Measurements from ENCODE around the gene PPP1R16B. TPM values are rescaled to one million over a fixed set of nuclear protein-coding genes. Genes with fewer than 3 reads are reported as not detected.
"Not testable (repeated sequence)": the region's sequence is repeated elsewhere in the genome, so short reads cannot be mapped to it uniquely, and the experiment has no call there.

Gene PPP1R16B
- total RNA-seq, 2 experiments from 2014 or later: 63.6 to 67.4 TPM

DNA sequence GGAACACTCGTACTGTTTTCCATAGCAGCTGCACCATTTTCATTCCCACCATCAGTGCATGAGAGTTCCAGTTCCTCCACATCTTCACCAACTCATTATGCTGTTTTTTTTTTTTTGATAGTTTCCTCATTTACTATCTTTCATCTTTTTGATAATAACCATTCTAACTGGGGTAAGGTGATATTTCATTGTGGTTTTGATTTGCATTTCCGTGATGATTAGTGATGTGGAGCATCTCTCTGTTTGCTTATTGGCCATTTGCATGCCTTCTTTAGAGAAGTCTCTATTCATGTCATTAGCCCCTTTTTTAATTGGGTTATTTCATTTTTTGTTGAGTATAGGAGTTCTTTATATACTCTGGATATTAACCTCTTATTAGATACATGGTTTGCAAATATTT is 31.3 kb upstream of the PPP1R16B start:
- CTCF ChIA-PET: interaction anchor here (1.8 kb wide), 1 partner anchor 10 kb away, joined by 7 read pairs; no protein-coding TSS in a partner anchor
- Mint-ChIP-seq H3K36me3 (ENCODE audit: low read depth) (peaks cover 22% of the 10 kb centered on the region), H3K27me3 (no peaks in the 10 kb centered on the region), H3K9me3 (peaks cover 6% of the 10 kb centered on the region), H3K4me3 (no peak overlapping the region), H3K4me1 (no peaks in the 10 kb centered on the region), H3K27ac (no peak overlapping the region)
- POLR2A ChIA-PET: no interaction called here
- no peak for DNase-seq

DNA sequence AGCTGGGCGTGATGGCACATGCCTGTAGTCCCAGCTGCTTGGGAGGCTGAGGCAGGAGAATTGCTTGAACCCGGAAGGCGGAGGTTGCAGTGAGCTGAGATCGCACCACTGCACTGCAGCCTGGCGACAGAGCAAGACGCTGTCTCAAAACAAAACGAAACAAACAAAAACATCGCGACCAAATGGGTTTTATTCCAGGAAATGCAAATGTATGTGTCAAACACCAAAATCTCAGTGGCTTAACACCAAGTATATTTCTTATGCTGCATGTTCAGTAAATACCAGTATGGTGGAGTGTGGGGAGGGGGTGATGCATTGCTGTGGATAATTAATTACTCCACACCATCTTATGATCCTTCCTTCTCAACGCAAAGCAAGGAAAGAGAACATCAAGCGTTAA is 29.1 kb upstream of the PPP1R16B start:
- Mint-ChIP-seq H3K4me1 (no peaks in the 10 kb centered on the region), H3K27ac (no peak overlapping the region), H3K9me3 (peaks cover 6% of the 10 kb centered on the region), H3K27me3 (no peaks in the 10 kb centered on the region), H3K36me3 (ENCODE audit: low read depth) (peaks cover 19% of the 10 kb centered on the region), H3K4me3 (no peak overlapping the region)
- POLR2A ChIA-PET: no interaction called here
- DNase-seq: no peak
- CTCF ChIA-PET: interaction anchor here (1.6 kb wide), 1 partner anchor 11 kb away, joined by 6 read pairs; no protein-coding TSS in a partner anchor

GRCh38 chr20:38779247-38780097 is 26.0 kb upstream of the PPP1R16B start:
- no peaks in the 10 kb centered on the region for H3K27me3 Mint-ChIP-seq
- H3K4me3 Mint-ChIP-seq: no peak overlapping the region
- peaks cover 1% of the 10 kb centered on the region for H3K36me3 Mint-ChIP-seq (ENCODE audit: low read depth)
- no peak for DNase-seq
- POLR2A ChIA-PET: no interaction called here
- H3K9me3 Mint-ChIP-seq: no peaks in the 10 kb centered on the region
- no peak overlapping the region for H3K27ac Mint-ChIP-seq
- CTCF ChIA-PET: interaction anchor here (0.7 to 1.3 kb wide), 2 partner anchors 13 to 24 kb away, joined by 3 to 6 read pairs; no protein-coding TSS in a partner anchor
- no peaks in the 10 kb centered on the region for H3K4me1 Mint-ChIP-seq

DNA sequence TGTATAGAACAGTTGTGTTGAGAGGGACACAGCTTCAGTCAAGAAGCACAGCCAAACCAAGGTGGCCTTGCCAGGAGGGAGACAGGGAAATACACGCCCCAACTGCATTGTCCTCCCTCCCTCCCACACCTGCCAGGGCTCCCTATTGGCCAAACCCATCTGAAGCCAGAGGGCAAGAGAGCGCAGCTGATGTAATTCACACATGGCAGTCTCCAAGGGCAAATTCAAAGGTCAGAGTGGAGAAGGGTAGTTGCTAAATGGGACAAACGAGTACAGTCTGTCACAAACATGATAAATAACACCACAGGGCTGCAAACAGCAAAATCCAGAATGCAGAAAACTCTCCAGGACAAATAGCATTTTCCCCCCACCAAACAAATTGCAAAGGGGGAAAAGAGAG is 23.2 kb upstream of the PPP1R16B start:
- no peak overlapping the region for H3K27ac Mint-ChIP-seq
- H3K4me3 Mint-ChIP-seq: no peak overlapping the region
- H3K4me1 Mint-ChIP-seq: no peaks in the 10 kb centered on the region
- H3K36me3 Mint-ChIP-seq (ENCODE audit: low read depth): no peaks in the 10 kb centered on the region
- ChIA-PET POLR2A (no interaction called here), CTCF (interaction anchor here (1.4 to 1.5 kb wide), 2 partner anchors 17 to 111 kb away, joined by 3 to 4 read pairs; no protein-coding TSS in a partner anchor)
- no peaks in the 10 kb centered on the region for H3K9me3 Mint-ChIP-seq
- no peaks in the 10 kb centered on the region for H3K27me3 Mint-ChIP-seq
- DNase-seq: no peak

DNA sequence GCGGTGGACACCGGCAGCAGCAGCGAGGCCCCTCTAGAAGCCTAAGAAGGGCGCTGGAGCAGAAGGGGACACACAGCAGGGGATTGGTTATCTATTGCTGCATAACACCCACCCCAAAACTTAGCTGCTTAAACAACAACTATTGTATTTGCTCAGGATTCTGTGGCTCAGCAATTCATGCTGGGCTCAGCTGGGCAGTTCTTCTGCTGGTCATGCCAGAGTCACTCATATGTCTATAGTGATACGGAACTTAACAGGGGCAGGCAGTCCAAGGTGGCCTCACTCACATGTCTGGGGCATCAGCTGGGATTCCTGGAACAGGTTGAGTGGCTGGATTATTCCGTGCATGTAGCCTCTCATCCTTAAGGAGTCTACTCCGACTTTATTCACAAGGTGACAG is 17.6 kb upstream of the PPP1R16B start:
- Mint-ChIP-seq H3K27me3 (no peaks in the 10 kb centered on the region), H3K36me3 (ENCODE audit: low read depth) (no peaks in the 10 kb centered on the region), H3K27ac (no peak overlapping the region), H3K9me3 (no peaks in the 10 kb centered on the region), H3K4me3 (no peak overlapping the region), H3K4me1 (peaks cover 6% of the 10 kb centered on the region)
- no peak for DNase-seq
- POLR2A ChIA-PET: no interaction called here
- CTCF ChIA-PET: interaction anchor here (0.6 to 1.8 kb wide), 3 partner anchors 10 to 12 kb away, joined by 3 to 11 read pairs (median 6); no protein-coding TSS in a partner anchor

- Mint-ChIP-seq H3K27me3 (no peaks in the 10 kb centered on the region), H3K4me3 (no peak overlapping the region), H3K4me1 (peaks cover 18% of the 10 kb centered on the region), H3K9me3 (no peaks in the 10 kb centered on the region), H3K36me3 (ENCODE audit: low read depth) (no peaks in the 10 kb centered on the region), H3K27ac (no peak overlapping the region)
- no peak for DNase-seq
- CTCF ChIA-PET: interaction anchor here (0.6 to 1.7 kb wide), 4 partner anchors 10 to 1655 kb away, joined by 3 to 7 read pairs (median 4); partner anchors contain the start of gene ACTR5
- POLR2A ChIA-PET: no interaction called here
Measured at GRCh38 chr20:38789503-38790199, 15.8 kb upstream of the PPP1R16B start.

- POLR2A ChIA-PET: no interaction called here
Measured at GRCh38 chr20:38790200-38791053, 15.1 kb upstream of the PPP1R16B start.

DNA sequence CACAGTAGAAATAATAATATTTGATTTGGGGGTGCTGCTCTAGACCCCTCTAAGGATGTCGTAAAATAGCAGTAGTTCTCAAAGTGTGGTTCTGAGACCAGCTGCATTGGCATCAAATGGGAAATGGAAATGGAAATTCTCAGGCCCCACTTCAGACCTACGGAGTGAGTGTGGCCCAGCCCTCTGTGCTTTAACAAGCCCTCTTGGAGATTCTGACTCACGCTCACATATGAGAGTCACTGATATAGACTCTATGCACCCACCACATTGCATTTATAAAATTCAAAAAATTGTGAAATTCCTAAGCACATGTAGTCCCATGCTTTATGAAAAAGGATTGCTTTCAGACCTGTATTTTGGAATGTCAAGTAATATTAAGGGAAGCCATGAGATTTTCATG is 14.2 kb upstream of the PPP1R16B start:
- Mint-ChIP-seq H3K36me3 (ENCODE audit: low read depth) (no peaks in the 10 kb centered on the region), H3K27me3 (no peaks in the 10 kb centered on the region), H3K27ac (no peak overlapping the region), H3K4me3 (no peak overlapping the region), H3K4me1 (peaks cover 20% of the 10 kb centered on the region), H3K9me3 (no peaks in the 10 kb centered on the region)
- no peak for DNase-seq
- POLR2A ChIA-PET: no interaction called here
- CTCF ChIA-PET: interaction anchor here (0.8 to 1.0 kb wide), 2 partner anchors 25 to 28 kb away, joined by 3 to 4 read pairs; no protein-coding TSS in a partner anchor

More at GRCh38 chr20:38790200-38791053, 15.1 kb upstream of the PPP1R16B start:
- no peak overlapping the region for H3K4me3 Mint-ChIP-seq
- no peak overlapping the region for H3K27ac Mint-ChIP-seq
- CTCF ChIA-PET: interaction anchor here (0.8 to 1.7 kb wide), 5 partner anchors 9 to 103 kb away, joined by 3 to 7 read pairs (median 4); partner anchors contain the start of gene ACTR5
- no peaks in the 10 kb centered on the region for H3K9me3 Mint-ChIP-seq
- H3K4me1 Mint-ChIP-seq: peaks cover 20% of the 10 kb centered on the region
- peak; percentile 71 for DNase-seq
- H3K36me3 Mint-ChIP-seq (ENCODE audit: low read depth): no peaks in the 10 kb centered on the region
- H3K27me3 Mint-ChIP-seq: no peaks in the 10 kb centered on the region

DNA sequence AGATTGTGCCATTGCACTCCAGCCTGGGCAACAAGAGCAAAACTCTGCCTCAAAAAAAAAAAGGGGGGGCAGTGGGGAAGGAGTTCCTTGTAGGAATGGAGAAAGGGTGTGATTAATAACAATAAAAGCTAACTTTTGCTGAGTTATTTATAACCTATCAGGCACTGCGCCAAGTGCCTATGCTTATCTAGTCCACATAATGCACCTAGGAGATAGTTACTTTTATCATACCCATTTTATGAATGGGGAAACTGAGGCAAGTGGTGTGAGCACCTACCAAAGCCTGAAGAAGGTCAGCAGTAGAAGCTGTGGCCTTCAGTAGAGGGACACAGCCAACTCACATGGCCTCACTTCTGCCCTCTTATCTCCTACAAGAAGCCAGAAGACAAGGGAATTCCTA is 13.6 kb upstream of the PPP1R16B start:
- H3K9me3 Mint-ChIP-seq: peaks cover under 1% of the 10 kb centered on the region
- DNase-seq: no peak
- ChIA-PET CTCF (no interaction called here), POLR2A (no interaction called here)
- no peak overlapping the region for H3K27ac Mint-ChIP-seq
- H3K36me3 Mint-ChIP-seq (ENCODE audit: low read depth): peaks cover under 1% of the 10 kb centered on the region
- H3K4me3 Mint-ChIP-seq: no peak overlapping the region
- H3K27me3 Mint-ChIP-seq: no peaks in the 10 kb centered on the region
- peaks cover 23% of the 10 kb centered on the region for H3K4me1 Mint-ChIP-seq

DNA sequence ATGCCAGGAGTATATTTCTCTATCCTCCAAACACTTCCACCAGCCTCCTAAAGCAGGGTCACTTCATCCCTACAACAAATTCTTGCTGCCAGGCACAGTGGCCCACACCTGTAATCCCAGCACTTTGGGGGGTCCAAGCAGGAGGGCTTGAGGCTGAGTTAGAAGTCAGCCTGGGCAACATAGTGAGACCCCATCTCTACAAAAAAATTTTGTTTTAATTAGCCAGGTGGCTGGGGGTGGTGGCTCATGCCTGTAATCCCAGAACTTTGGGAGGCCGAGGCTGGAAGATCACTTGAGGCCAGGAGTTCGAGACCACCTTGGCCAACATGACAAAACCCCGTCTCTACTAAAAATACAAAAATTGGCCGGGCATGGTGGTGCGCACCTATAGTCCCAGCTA is 11.4 kb upstream of the PPP1R16B start:
- Mint-ChIP-seq H3K4me1 (peaks cover 39% of the 10 kb centered on the region), H3K36me3 (ENCODE audit: low read depth) (peaks cover 12% of the 10 kb centered on the region), H3K9me3 (peaks cover 12% of the 10 kb centered on the region)
- POLR2A ChIA-PET, DNase-seq, H3K27ac Mint-ChIP-seq, H3K27me3 Mint-ChIP-seq, H3K4me3 Mint-ChIP-seq: not testable (repeated sequence)
- CTCF ChIA-PET: interaction anchor here (0.7 kb wide), 1 partner anchor 9 kb away, joined by 8 read pairs; no protein-coding TSS in a partner anchor

- peaks cover 53% of the 10 kb centered on the region for H3K4me1 Mint-ChIP-seq
- peaks cover 17% of the 10 kb centered on the region for H3K36me3 Mint-ChIP-seq (ENCODE audit: low read depth)
- no peak overlapping the region for H3K27ac Mint-ChIP-seq
- POLR2A ChIA-PET: no interaction called here
- CTCF ChIA-PET: interaction anchor here (0.9 to 2.0 kb wide), 5 partner anchors 8 to 17 kb away, joined by 3 to 7 read pairs (median 3); no protein-coding TSS in a partner anchor
- no peak overlapping the region for H3K4me3 Mint-ChIP-seq
- H3K27me3 Mint-ChIP-seq: no peaks in the 10 kb centered on the region
- H3K9me3 Mint-ChIP-seq: peaks cover 13% of the 10 kb centered on the region
- DNase-seq: no peak
Measured at GRCh38 chr20:38798266-38798665, 7.2 kb upstream of the PPP1R16B start.

DNA sequence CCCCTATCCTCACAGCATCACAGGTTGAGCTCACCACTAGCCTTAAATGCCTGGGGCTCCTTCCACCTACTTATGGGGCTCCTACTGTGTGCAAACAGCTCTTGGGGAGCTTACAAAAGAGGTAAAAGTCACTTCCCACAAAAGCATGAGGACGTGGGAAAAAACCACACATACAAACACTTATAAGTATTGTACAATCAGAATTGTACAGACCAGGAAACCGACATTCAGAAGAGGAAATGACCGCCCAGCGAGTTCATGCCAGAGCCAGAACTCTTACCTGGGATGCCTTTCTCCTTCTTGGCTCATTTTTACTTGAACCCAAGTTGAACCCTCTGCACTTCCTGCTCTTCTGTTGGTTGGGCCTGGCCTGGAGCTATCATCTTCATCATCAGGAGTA is 6.3 kb upstream of the PPP1R16B start:
- POLR2A ChIA-PET: interaction anchor here (0.6 kb wide), 1 partner anchor 38 kb away, joined by 4 read pairs; no protein-coding TSS in a partner anchor
- CTCF ChIA-PET: interaction anchor here (0.6 to 2.0 kb wide), 10 partner anchors 9 to 580 kb away, joined by 3 to 7 read pairs (median 3); no protein-coding TSS in a partner anchor
- no peaks in the 10 kb centered on the region for H3K27me3 Mint-ChIP-seq
- H3K4me1 Mint-ChIP-seq: peaks cover 54% of the 10 kb centered on the region
- H3K4me3 Mint-ChIP-seq: peak overlapping the region; percentile 36
- DNase-seq: no peak
- peak overlapping the region; percentile 87 for H3K27ac Mint-ChIP-seq
- H3K36me3 Mint-ChIP-seq (ENCODE audit: low read depth): peaks cover 17% of the 10 kb centered on the region
- H3K9me3 Mint-ChIP-seq: peaks cover 13% of the 10 kb centered on the region

Measured in activated CD4-positive, alpha-beta T cell treated with anti-CD3 and anti-CD28 coated beads, Interleukin-2, amount 10 ng/mL, durations not matched to agents 7 days and 5 days (primary cell).